Measurements from ENCODE around the gene CNTNAP4.

CNTNAP4 gene

GRCh38 chr16:76524769-76525168, 247.6 kb downstream of the CNTNAP4 start:
- Histone ChIP-seq H3K4me2 (ENCODE audit: low read length, poor library complexity, severe bottlenecking) (no peak overlapping the region), H3K36me3 (ENCODE audit: control insufficient read depth in 1 of 2, insufficient read depth in 2 of 2, low read depth in 1 of 2, low read length in 2 of 2) (no peaks in the 10 kb centered on the region), H4K91ac (ENCODE audit: low read length) (no peak overlapping the region), H3K9ac (ENCODE audit: low read length) (peak overlapping the region; percentile 14), H3K23ac (ENCODE audit: low read length in 2 of 2) (no peak overlapping the region), H3K27me3 (ENCODE audit: control insufficient read depth in 1 of 2, insufficient read depth in 1 of 2, low read length in 2 of 2) (no peaks in the 10 kb centered on the region), H3K4ac (ENCODE audit: low read depth in 1 of 2, low read length in 2 of 2) (no peak overlapping the region), H2BK120ac (ENCODE audit: low read depth, low read length) (no peak overlapping the region), H2BK12ac (ENCODE audit: low read length in 2 of 2) (no peak overlapping the region), H3K4me3 (ENCODE audit: insufficient read depth in 1 of 2, low read depth in 1 of 2, low read length in 2 of 2) (no peak overlapping the region), H2BK15ac (ENCODE audit: low read depth, poor library complexity, severe bottlenecking) (no peak overlapping the region), H2AFZ (ENCODE audit: low read depth, low read length) (no peak overlapping the region), H3K14ac (ENCODE audit: low read length in 2 of 2) (no peak overlapping the region), H3K18ac (ENCODE audit: low read depth in 1 of 2, low read length in 2 of 2) (no peak overlapping the region), H3K79me1 (replicated peaks; ENCODE audit: low read length, poor library complexity, severe bottlenecking) (no peaks in the 10 kb centered on the region), H3K9me3 (ENCODE audit: control insufficient read depth, low read length) (no peaks in the 10 kb centered on the region), H3K27ac (ENCODE audit: low read length, poor library complexity, severe bottlenecking) (no peak overlapping the region), H4K8ac (ENCODE audit: low read length) (no peak overlapping the region), H3K4me1 (ENCODE audit: control insufficient read depth, insufficient read depth, low read depth, low read length) (peaks cover 2% of the 10 kb centered on the region), H2BK5ac (ENCODE audit: low read depth, low read length, poor library complexity, severe bottlenecking) (no peak overlapping the region), H2AK5ac (ENCODE audit: low read length, severe bottlenecking) (no peak overlapping the region)
- no peak for DNase-seq

GRCh38 chr16:76527244-76527643, 250.0 kb downstream of the CNTNAP4 start:
- no peak for DNase-seq
- H3K27me3 ChIP-seq (ENCODE audit: control insufficient read depth in 1 of 2, insufficient read depth in 1 of 2, low read length in 2 of 2) = no peaks in the 10 kb centered on the region
- no peak overlapping the region for H3K4me3 ChIP-seq (ENCODE audit: insufficient read depth in 1 of 2, low read depth in 1 of 2, low read length in 2 of 2)
- no peak overlapping the region for H2BK120ac ChIP-seq (ENCODE audit: low read depth, low read length)
- no peak overlapping the region for H2BK15ac ChIP-seq (ENCODE audit: low read depth, poor library complexity, severe bottlenecking)
- no peak overlapping the region for H3K4me2 ChIP-seq (ENCODE audit: low read length, poor library complexity, severe bottlenecking)
- no peaks in the 10 kb centered on the region for H3K4me1 ChIP-seq (ENCODE audit: control insufficient read depth, insufficient read depth, low read depth, low read length)
- no peak overlapping the region for H3K9ac ChIP-seq (ENCODE audit: low read length)
- no peak overlapping the region for H2AFZ ChIP-seq (ENCODE audit: low read depth, low read length)
- H2BK12ac ChIP-seq (ENCODE audit: low read length in 2 of 2) = no peak overlapping the region
- H3K14ac ChIP-seq (ENCODE audit: low read length in 2 of 2) = no peak overlapping the region
- H3K79me1 ChIP-seq (replicated peaks; ENCODE audit: low read length, poor library complexity, severe bottlenecking) = no peaks in the 10 kb centered on the region
- no CpG with 5 or more reads among the region's 5 CpGs for WGBS
- H3K23ac ChIP-seq (ENCODE audit: low read length in 2 of 2) = no peak overlapping the region
- H3K36me3 ChIP-seq (ENCODE audit: control insufficient read depth in 1 of 2, insufficient read depth in 2 of 2, low read depth in 1 of 2, low read length in 2 of 2) = no peaks in the 10 kb centered on the region
- no peak overlapping the region for H2BK5ac ChIP-seq (ENCODE audit: low read depth, low read length, poor library complexity, severe bottlenecking)
- H2AK5ac ChIP-seq (ENCODE audit: low read length, severe bottlenecking) = no peak overlapping the region
- H3K18ac ChIP-seq (ENCODE audit: low read depth in 1 of 2, low read length in 2 of 2) = no peak overlapping the region
- no peak overlapping the region for H3K4ac ChIP-seq (ENCODE audit: low read depth in 1 of 2, low read length in 2 of 2)
- H3K27ac ChIP-seq (ENCODE audit: low read length, poor library complexity, severe bottlenecking) = no peak overlapping the region
- H3K9me3 ChIP-seq (ENCODE audit: control insufficient read depth, low read length) = no peaks in the 10 kb centered on the region
- H4K8ac ChIP-seq (ENCODE audit: low read length) = no peak overlapping the region
- H4K91ac ChIP-seq (ENCODE audit: low read length) = no peak overlapping the region

GRCh38 chr16:76529120-76529519, 251.9 kb downstream of the CNTNAP4 start:
- WGBS = 83% methylated on average over 2 of the region's 3 CpGs
- no peak for DNase-seq
- H3K4ac ChIP-seq (ENCODE audit: low read depth in 1 of 2, low read length in 2 of 2) = no peak overlapping the region
- no peaks in the 10 kb centered on the region for H3K9me3 ChIP-seq (ENCODE audit: control insufficient read depth, low read length)
- no peak overlapping the region for H3K18ac ChIP-seq (ENCODE audit: low read depth in 1 of 2, low read length in 2 of 2)
- H2AK5ac ChIP-seq (ENCODE audit: low read length, severe bottlenecking) = no peak overlapping the region
- H2BK5ac ChIP-seq (ENCODE audit: low read depth, low read length, poor library complexity, severe bottlenecking) = no peak overlapping the region
- no peak overlapping the region for H3K4me2 ChIP-seq (ENCODE audit: low read length, poor library complexity, severe bottlenecking)
- H2BK12ac ChIP-seq (ENCODE audit: low read length in 2 of 2) = no peak overlapping the region
- no peaks in the 10 kb centered on the region for H3K79me1 ChIP-seq (replicated peaks; ENCODE audit: low read length, poor library complexity, severe bottlenecking)
- no peak overlapping the region for H3K14ac ChIP-seq (ENCODE audit: low read length in 2 of 2)
- no peak overlapping the region for H3K4me3 ChIP-seq (ENCODE audit: insufficient read depth in 1 of 2, low read depth in 1 of 2, low read length in 2 of 2)
- H3K9ac ChIP-seq (ENCODE audit: low read length) = no peak overlapping the region
- H3K4me1 ChIP-seq (ENCODE audit: control insufficient read depth, insufficient read depth, low read depth, low read length) = no peaks in the 10 kb centered on the region
- no peak overlapping the region for H3K23ac ChIP-seq (ENCODE audit: low read length in 2 of 2)
- no peaks in the 10 kb centered on the region for H3K36me3 ChIP-seq (ENCODE audit: control insufficient read depth in 1 of 2, insufficient read depth in 2 of 2, low read depth in 1 of 2, low read length in 2 of 2)
- no peaks in the 10 kb centered on the region for H3K27me3 ChIP-seq (ENCODE audit: control insufficient read depth in 1 of 2, insufficient read depth in 1 of 2, low read length in 2 of 2)
- H3K27ac ChIP-seq (ENCODE audit: low read length, poor library complexity, severe bottlenecking) = no peak overlapping the region
- no peak overlapping the region for H4K8ac ChIP-seq (ENCODE audit: low read length)
- H2BK120ac ChIP-seq (ENCODE audit: low read depth, low read length) = no peak overlapping the region
- H4K91ac ChIP-seq (ENCODE audit: low read length) = no peak overlapping the region
- no peak overlapping the region for H2AFZ ChIP-seq (ENCODE audit: low read depth, low read length)
- no peak overlapping the region for H2BK15ac ChIP-seq (ENCODE audit: low read depth, poor library complexity, severe bottlenecking)

- no peak overlapping the region for H4K8ac ChIP-seq (ENCODE audit: low read length)
- no peak overlapping the region for H3K4me3 ChIP-seq (ENCODE audit: insufficient read depth in 1 of 2, low read depth in 1 of 2, low read length in 2 of 2)
- no peak overlapping the region for H2BK12ac ChIP-seq (ENCODE audit: low read length in 2 of 2)
- no peak overlapping the region for H3K4me2 ChIP-seq (ENCODE audit: low read length, poor library complexity, severe bottlenecking)
- no peak overlapping the region for H2AFZ ChIP-seq (ENCODE audit: low read depth, low read length)
- DNase-seq = no peak
- no peaks in the 10 kb centered on the region for H3K4me1 ChIP-seq (ENCODE audit: control insufficient read depth, insufficient read depth, low read depth, low read length)
- no peak overlapping the region for H4K91ac ChIP-seq (ENCODE audit: low read length)
- no peak overlapping the region for H2BK15ac ChIP-seq (ENCODE audit: low read depth, poor library complexity, severe bottlenecking)
- H3K79me1 ChIP-seq (replicated peaks; ENCODE audit: low read length, poor library complexity, severe bottlenecking) = no peaks in the 10 kb centered on the region
- no peak overlapping the region for H3K27ac ChIP-seq (ENCODE audit: low read length, poor library complexity, severe bottlenecking)
- H3K23ac ChIP-seq (ENCODE audit: low read length in 2 of 2) = no peak overlapping the region
- no peaks in the 10 kb centered on the region for H3K36me3 ChIP-seq (ENCODE audit: control insufficient read depth in 1 of 2, insufficient read depth in 2 of 2, low read depth in 1 of 2, low read length in 2 of 2)
- no peaks in the 10 kb centered on the region for H3K27me3 ChIP-seq (ENCODE audit: control insufficient read depth in 1 of 2, insufficient read depth in 1 of 2, low read length in 2 of 2)
- no peak overlapping the region for H3K18ac ChIP-seq (ENCODE audit: low read depth in 1 of 2, low read length in 2 of 2)
- H3K9ac ChIP-seq (ENCODE audit: low read length) = no peak overlapping the region
- no peak overlapping the region for H3K4ac ChIP-seq (ENCODE audit: low read depth in 1 of 2, low read length in 2 of 2)
- H3K14ac ChIP-seq (ENCODE audit: low read length in 2 of 2) = no peak overlapping the region
- H2AK5ac ChIP-seq (ENCODE audit: low read length, severe bottlenecking) = no peak overlapping the region
- 84% methylated on average over 4 of the region's 5 CpGs for WGBS
- no peak overlapping the region for H2BK5ac ChIP-seq (ENCODE audit: low read depth, low read length, poor library complexity, severe bottlenecking)
- no peaks in the 10 kb centered on the region for H3K9me3 ChIP-seq (ENCODE audit: control insufficient read depth, low read length)
- no peak overlapping the region for H2BK120ac ChIP-seq (ENCODE audit: low read depth, low read length)
Observed at GRCh38 chr16:76531236-76531635, 254.0 kb downstream of the CNTNAP4 start.

All from mesenchymal stem cell (in vitro differentiated cells and primary cell).